Keratinocyte (primary cell): ENCODE data around the gene EPHB1. TPM values are rescaled to one million over a fixed set of nuclear protein-coding genes. Genes with fewer than 3 reads are reported as not detected.

ENCODE experiments used
- DNase-seq: peaks from one replicate; pipeline ENCODE4 v3.0.0-alpha.2; 2011; ENCODE audit warnings: low read depth, missing footprints, low spot score
- FAIRE-seq: peaks from 2 replicates; lab custom pipeline; 2011; peaks lifted over from hg19 to GRCh38; lab: Jason Lieb, UNC
- H2AFZ ChIP-seq: 2 replicates; pipeline ENCODE4 v1.6.0; 2012; ENCODE audit warnings: low read length, control low read depth, inconsistent platforms; ENCODE audit not compliant: control insufficient read depth
- H3K27ac ChIP-seq: 2 replicates; pipeline ENCODE4 v1.5.1; 2011; ENCODE audit warnings: low read length; ENCODE audit not compliant: control insufficient read depth, insufficient read depth
- H3K27me3 ChIP-seq: 3 replicates; pipeline ENCODE4 v1.6.0; 2011; ENCODE audit warnings: low read length; ENCODE audit not compliant: control insufficient read depth, insufficient read depth; ENCODE audit errors: extremely low read depth
- H3K36me3 ChIP-seq, 2 experiments: 2 replicates in 1 of 2; 3 replicates in 1 of 2; pipeline ENCODE4 v1.5.1; 2011; ENCODE audit warnings: low read length in 2 of 2, mild to moderate bottlenecking in 1 of 2; ENCODE audit not compliant: control insufficient read depth in 2 of 2, insufficient read depth in 2 of 2; ENCODE audit errors: extremely low read depth in 1 of 2
- H3K4me1 ChIP-seq: 3 replicates; pipeline ENCODE4 v1.5.1; 2011; ENCODE audit warnings: low read length; ENCODE audit not compliant: control insufficient read depth, insufficient read depth; ENCODE audit errors: extremely low read depth
- H3K4me2 ChIP-seq: 3 replicates; pipeline ENCODE4 v1.6.0; 2011; ENCODE audit warnings: low read depth, low read length; ENCODE audit not compliant: control insufficient read depth, insufficient read depth; ENCODE audit errors: extremely low read depth
- H3K4me3 ChIP-seq, 3 experiments: fragments of 200-600 bp in 1 of 3; sonication (generic) in 1 of 3; 2 replicates in 2 of 3; 3 replicates in 1 of 3; pipeline ENCODE4 v1.5.1; 2011 to 2016; ENCODE audit warnings: low read length in 3 of 3, mild to moderate bottlenecking in 3 of 3, control low read depth in 2 of 3, inconsistent platforms in 1 of 3, low read depth in 1 of 3, mixed read lengths in 1 of 3, mixed run types in 1 of 3, moderate library complexity in 1 of 3; ENCODE audit not compliant: control insufficient read depth in 2 of 3, insufficient read depth in 2 of 3; ENCODE audit errors: extremely low read depth in 1 of 3
- H3K79me2 ChIP-seq: 2 replicates; pipeline ENCODE4 v1.6.0; 2012; ENCODE audit warnings: low read length; ENCODE audit not compliant: control insufficient read depth, insufficient read depth
- H3K9ac ChIP-seq: 3 replicates; pipeline ENCODE4 v1.6.0; 2011; ENCODE audit warnings: low read length; ENCODE audit not compliant: control insufficient read depth, insufficient read depth; ENCODE audit errors: extremely low read depth
- H3K9me1 ChIP-seq: 3 replicates; pipeline ENCODE4 v1.6.0; 2011; ENCODE audit warnings: low read length; ENCODE audit not compliant: control insufficient read depth, insufficient read depth; ENCODE audit errors: extremely low read depth
- H3K9me3 ChIP-seq: 2 replicates; pipeline ENCODE4 v1.5.1; 2012; ENCODE audit warnings: low read depth, low read length; ENCODE audit not compliant: control insufficient read depth
- H4K20me1 ChIP-seq: 3 replicates; pipeline ENCODE4 v1.6.0; 2011; ENCODE audit warnings: low read length; ENCODE audit not compliant: control insufficient read depth, insufficient read depth; ENCODE audit errors: extremely low read depth
- EZH2 ChIP-seq: IDR thresholded peaks from one replicate; pipeline ENCODE4 v1.6.1; 2012; ENCODE audit warnings: inconsistent platforms, mild to moderate bottlenecking, low read length, moderate library complexity
- dilution Hi-C: fragments of 300-500 bp; cut with MboI; formaldehyde crosslinking; loops from one replicate; pipeline ENCODE4 v1.7.0; 2020; ENCODE audit warnings: low sequenced_read_pairs; ENCODE audit not compliant: extremely low pct_ligation_motif_present
- polyA plus RNA-seq, 5 experiments: library from polyadenylated mRNA; depleted of rRNA in 3 of 5; stranded (reverse) in 3 of 5; stranded (forward) in 1 of 5; unstranded in 1 of 5; fragments of >200 nt; gene quantifications; 1 replicate in 1 of 5; 2 replicates in 3 of 5; 3 replicates in 1 of 5; pipeline versions ENCODE4 v1.2.1 to v1.2.3, GENCODE V29; 2011 to 2012; ENCODE audit warnings: missing spikeins in 2 of 5, low read depth in 1 of 5, low replicate concordance in 1 of 5
- TF ChIP-seq, protein P1 (sequence below), 3 experiments: IDR thresholded peaks in 1 of 3; conservative IDR thresholded peaks in 1 of 3; optimal IDR thresholded peaks in 1 of 3; 2 replicates in 2 of 3; 3 replicates in 1 of 3; pipeline versions ENCODE3 to v1.5.1; 2011; ENCODE audit warnings: low read length in 3 of 3, mild to moderate bottlenecking in 3 of 3, moderate library complexity in 2 of 3, control low read depth in 1 of 3, inconsistent platforms in 1 of 3; ENCODE audit not compliant: insufficient read depth in 2 of 3; ENCODE audit errors: extremely low read depth in 1 of 3

Gene EPHB1
- polyA plus RNA-seq, 1 donor (not counting 4 experiments of a cell fraction or from before 2014, with no cell fraction given), result 0.01 TPM

DNA sequence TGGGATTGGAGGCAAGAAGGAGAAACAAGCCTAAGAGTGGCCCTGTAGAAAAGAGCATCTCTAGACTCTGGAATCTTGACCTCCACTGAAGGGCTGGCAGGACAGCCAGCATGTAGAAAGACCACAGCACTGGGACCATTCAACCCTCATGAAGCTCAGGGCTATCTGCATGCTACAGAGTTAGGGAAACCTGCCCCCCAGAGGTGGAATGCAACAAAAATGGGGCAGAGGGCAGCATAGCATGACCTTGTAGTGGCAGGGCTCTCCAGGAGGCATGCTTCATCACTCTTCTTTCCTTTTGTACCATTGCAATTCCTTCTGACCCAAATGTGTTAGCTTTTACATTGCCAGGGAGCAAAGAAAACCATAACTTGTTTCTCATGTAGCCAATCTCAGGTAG, 445.4 kb downstream of the EPHB1 start:
- Histone ChIP-seq H3K27ac (no peak overlapping the region), H3K36me3 (no peaks in the 10 kb centered on the region), H3K4me1 (no peaks in the 10 kb centered on the region), H3K79me2 (no peaks in the 10 kb centered on the region), H3K4me3 (no peak overlapping the region), H2AFZ (no peak overlapping the region), H3K9me1 (no peaks in the 10 kb centered on the region), H4K20me1 (no peaks in the 10 kb centered on the region), H3K9ac (no peak overlapping the region), H3K9me3 (no peaks in the 10 kb centered on the region), H3K4me2 (no peak overlapping the region), H3K27me3 (no peaks in the 10 kb centered on the region)
- DNase-seq (no peak), FAIRE-seq (no peak)
- TF ChIP-seq, protein P1, sequence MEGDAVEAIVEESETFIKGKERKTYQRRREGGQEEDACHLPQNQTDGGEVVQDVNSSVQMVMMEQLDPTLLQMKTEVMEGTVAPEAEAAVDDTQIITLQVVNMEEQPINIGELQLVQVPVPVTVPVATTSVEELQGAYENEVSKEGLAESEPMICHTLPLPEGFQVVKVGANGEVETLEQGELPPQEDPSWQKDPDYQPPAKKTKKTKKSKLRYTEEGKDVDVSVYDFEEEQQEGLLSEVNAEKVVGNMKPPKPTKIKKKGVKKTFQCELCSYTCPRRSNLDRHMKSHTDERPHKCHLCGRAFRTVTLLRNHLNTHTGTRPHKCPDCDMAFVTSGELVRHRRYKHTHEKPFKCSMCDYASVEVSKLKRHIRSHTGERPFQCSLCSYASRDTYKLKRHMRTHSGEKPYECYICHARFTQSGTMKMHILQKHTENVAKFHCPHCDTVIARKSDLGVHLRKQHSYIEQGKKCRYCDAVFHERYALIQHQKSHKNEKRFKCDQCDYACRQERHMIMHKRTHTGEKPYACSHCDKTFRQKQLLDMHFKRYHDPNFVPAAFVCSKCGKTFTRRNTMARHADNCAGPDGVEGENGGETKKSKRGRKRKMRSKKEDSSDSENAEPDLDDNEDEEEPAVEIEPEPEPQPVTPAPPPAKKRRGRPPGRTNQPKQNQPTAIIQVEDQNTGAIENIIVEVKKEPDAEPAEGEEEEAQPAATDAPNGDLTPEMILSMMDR (optimal IDR thresholded peaks at IDR 0.05 in 1 of 3, IDR thresholded peaks at IDR 0.05 in 1 of 3, conservative IDR thresholded peaks at IDR 0.05 in 1 of 3; ENCODE audit: extremely low read depth in 1 of 3, insufficient read depth in 2 of 3, low read length in 3 of 3), result peak in 1 of 3 experiments; percentile 9
- no peak for TF ChIP-seq EZH2
- dilution Hi-C loops, result no loop called here

GRCh38 chr3:135242285-135242684, 447.2 kb downstream of the EPHB1 start:
- dilution Hi-C loops, result no loop called here
- H3K27me3 ChIP-seq, result no peaks in the 10 kb centered on the region
- H3K4me2 ChIP-seq, result no peak overlapping the region
- H3K4me1 ChIP-seq, result no peaks in the 10 kb centered on the region
- H2AFZ ChIP-seq, result no peak overlapping the region
- H3K9me1 ChIP-seq, result no peaks in the 10 kb centered on the region
- no peak overlapping the region for H3K27ac ChIP-seq
- FAIRE-seq, result no peak
- no peaks in the 10 kb centered on the region for H3K79me2 ChIP-seq
- DNase-seq, result no peak
- no peak overlapping the region for H3K4me3 ChIP-seq
- no peaks in the 10 kb centered on the region for H3K9me3 ChIP-seq
- no peaks in the 10 kb centered on the region for H4K20me1 ChIP-seq
- no peaks in the 10 kb centered on the region for H3K36me3 ChIP-seq
- no peak overlapping the region for H3K9ac ChIP-seq
- TF ChIP-seq, protein P1 (optimal IDR thresholded peaks at IDR 0.05 in 1 of 3, IDR thresholded peaks at IDR 0.05 in 1 of 3, conservative IDR thresholded peaks at IDR 0.05 in 1 of 3; ENCODE audit: extremely low read depth in 1 of 3, insufficient read depth in 2 of 3, low read length in 3 of 3), result no peak
- TF ChIP-seq EZH2, result no peak
